UCSD-AML1 (cell line): ENCODE measurements around the gene UNC119.
"Not testable (repeated sequence)": the region's sequence is repeated elsewhere in the genome, so short reads cannot be mapped to it uniquely, and the experiment has no call there.

Source experiments
- DNase-seq: peaks from one replicate; lab custom pipeline; 2025; ENCODE audit not compliant: unreplicated experiment; lab: John Stamatoyannopoulos, UW

The UNC119 gene

GRCh38 chr17:28552176-28552999 is at the start of gene UNC119:
TSS of gene UNC119 (minus strand) at chr17:28552624. CDS start at chr17:28552557, 67 bp downstream.
- DNase-seq, result peak; percentile 87

GRCh38 chr17:28599311-28600184 is 47.1 kb upstream of the UNC119 start:
- peak; percentile 77 for DNase-seq

GRCh38 chr17:28598799-28599310 is 46.4 kb upstream of the UNC119 start, which contains the start of gene SPAG5:
TSS of gene SPAG5 (minus strand) at chr17:28599025. CDS start at chr17:28598946, 79 bp downstream.
- peak; percentile 94 for DNase-seq

GRCh38 chr17:28598389-28598788 is 46.0 kb upstream of the UNC119 start:
- no peak for DNase-seq

- no peak for DNase-seq
Observed at GRCh38 chr17:28597606-28598383, 45.4 kb upstream of the UNC119 start.

- no peak for DNase-seq
Observed at GRCh38 chr17:28592260-28592659, 39.8 kb upstream of the UNC119 start.

GRCh38 chr17:28585851-28586250 is 33.4 kb upstream of the UNC119 start:
- DNase-seq, result no peak

- DNase-seq, result no peak
Observed at GRCh38 chr17:28584434-28584833, 32.0 kb upstream of the UNC119 start.

- no peak for DNase-seq
Observed at GRCh38 chr17:28582513-28582912, 30.1 kb upstream of the UNC119 start.

- DNase-seq, result no peak
Observed at GRCh38 chr17:28580959-28581358, 28.5 kb upstream of the UNC119 start.

- no peak for DNase-seq
Observed at GRCh38 chr17:28579526-28579925, 27.1 kb upstream of the UNC119 start.

GRCh38 chr17:28578246-28579195 is 26.1 kb upstream of the UNC119 start:
- no peak for DNase-seq

GRCh38 chr17:28577466-28577824 is 25.0 kb upstream of the UNC119 start:
- DNase-seq, result no peak

GRCh38 chr17:28576758-28577465 is 24.5 kb upstream of the UNC119 start, which contains the start of gene ALDOC:
TSS of gene ALDOC (minus strand) at chr17:28576895. CDS start at chr17:28575532, 1,363 bp downstream.
- peak; percentile 27 for DNase-seq

- DNase-seq, result not testable (repeated sequence)
Observed at GRCh38 chr17:28576016-28576415, 23.6 kb upstream of the UNC119 start.

GRCh38 chr17:28575126-28575795 is 22.8 kb upstream of the UNC119 start:
- DNase-seq, result no peak

GRCh38 chr17:28574526-28574925 is 22.1 kb upstream of the UNC119 start:
- DNase-seq, result no peak

- no peak for DNase-seq
Observed at GRCh38 chr17:28573966-28574480, 21.6 kb upstream of the UNC119 start.
